ENCODE measurements around the gene EYS. TPM values are rescaled to one million over a fixed set of nuclear protein-coding genes. Genes with fewer than 3 reads are reported as not detected.

The EYS gene
- total and polyA plus RNA-seq, 2 of the 8 experiments (the other 6 are each of a cell fraction or from before 2014, with no cell fraction given): 0.05 to 0.13 TPM

GRCh38 chr6:64290867-64291266 lies 1416.2 kb downstream of the EYS start:
- WGBS, 2 experiments (ENCODE audit: extremely low coverage in 1 of 2, insufficient coverage in 1 of 2, insufficient read length in 1 of 2, insufficient replicate concordance in 2 of 2, low coverage in 1 of 2, low lambda C conversion rate in 2 of 2, missing lambda C conversion rate in 1 of 2): 84% methylated on average over 3 of the region's 3 CpGs; no CpG with 5 or more reads in 1 of the 2 experiments
- Histone ChIP-seq H2BK12ac (ENCODE audit: low read depth, low read length) (no peak overlapping the region), H3K23ac (ENCODE audit: insufficient read length) (no peak overlapping the region), H3K79me2 (ENCODE audit: control insufficient read depth in 1 of 2, insufficient read depth in 2 of 2, low read length in 2 of 2) (no peaks in the 10 kb centered on the region), H3K56ac (replicated peaks; ENCODE audit: insufficient read length, low read depth, low read length) (no peak overlapping the region), H4K5ac (ENCODE audit: insufficient read length, low read depth, low read length) (no peak overlapping the region), H3K79me1 (ENCODE audit: low read depth, low read length) (no peaks in the 10 kb centered on the region), H3K18ac (ENCODE audit: extremely low read depth, low read length) (no peak overlapping the region), H2BK5ac (ENCODE audit: low read depth, low read length) (no peak overlapping the region), H3K4me3 (ENCODE audit: extremely low read depth in 1 of 4, insufficient read depth in 2 of 4, low read depth in 3 of 4, low read length in 4 of 4) (no peak overlapping the region), H2AFZ (ENCODE audit: low read length) (no peak overlapping the region), H3K4me1 (replicated peaks in 1 of 4; ENCODE audit: control insufficient read depth in 3 of 4, insufficient read depth in 4 of 4, low read length in 3 of 4) (no peaks in the 10 kb centered on the region), H3K9me3 (ENCODE audit: insufficient read depth in 2 of 2, low read depth in 1 of 2, low read length in 1 of 2) (peaks cover 0 to 3% of the 10 kb centered on the region in 2 experiments; a peak in 1 of 4 replicates), H3K27ac (ENCODE audit: low read depth, low read length) (no peak overlapping the region), H3K36me3 (ENCODE audit: control insufficient read depth in 2 of 4, insufficient read depth in 4 of 4, low read length in 3 of 4) (no peaks in the 10 kb centered on the region), H4K20me1 (replicated peaks in 1 of 2; ENCODE audit: control insufficient read depth in 1 of 2, insufficient read depth in 2 of 2, low read length in 2 of 2) (no peaks in the 10 kb centered on the region), H3K9ac (replicated peaks in 1 of 4; ENCODE audit: extremely low read depth in 1 of 4, low read depth in 3 of 4, low read length in 3 of 4) (no peak overlapping the region), H2BK20ac (ENCODE audit: low read length) (no peak overlapping the region), H2BK120ac (replicated peaks; ENCODE audit: low read depth, low read length) (no peak overlapping the region), H2AK5ac (ENCODE audit: low read depth, low read length) (no peak overlapping the region), H3K23me2 (ENCODE audit: low read depth, low read length) (no peaks in the 10 kb centered on the region), H2BK15ac (ENCODE audit: low read length) (no peak overlapping the region), H3K4me2 (ENCODE audit: insufficient read depth in 1 of 2, low read depth in 2 of 2, low read length in 2 of 2) (no peak overlapping the region), H4K8ac (ENCODE audit: extremely low read depth, insufficient read depth, low read length) (no peak overlapping the region), H3K4ac (replicated peaks; ENCODE audit: insufficient read length, low read depth, low read length) (no peak overlapping the region), H3K14ac (ENCODE audit: insufficient read length) (no peak overlapping the region), H3K27me3 (replicated peaks in 1 of 4; ENCODE audit: control insufficient read depth in 3 of 4, extremely low read depth in 1 of 4, insufficient read depth in 3 of 4, low read length in 3 of 4) (no peaks in the 10 kb centered on the region), H4K91ac (replicated peaks; ENCODE audit: insufficient read length, low read length) (no peak overlapping the region)
- FAIRE-seq (no peak), DNase-seq (ENCODE audit: low read depth in 1 of 2, low spot score in 2 of 2) (no peak)
- TF ChIP-seq BACH1 (IDR thresholded peaks at IDR 0.05; ENCODE audit: low read length): no peak
- TF ChIP-seq YY1 (IDR thresholded peaks at IDR 0.05; ENCODE audit: low read depth, low read length): no peak
- TF ChIP-seq ATF2 (IDR thresholded peaks at IDR 0.05; ENCODE audit: low read length): no peak
- no peak for TF ChIP-seq BRCA1 (IDR thresholded peaks at IDR 0.05; ENCODE audit: low read depth, low read length)
- TF ChIP-seq SP2 (IDR thresholded peaks at IDR 0.05; ENCODE audit: low read length): no peak
- no peak for TF ChIP-seq GABPA (IDR thresholded peaks at IDR 0.05; ENCODE audit: borderline replicate concordance, insufficient read depth, low read length)
- no peak for TF ChIP-seq JUND (IDR thresholded peaks at IDR 0.05; ENCODE audit: low read length)
- TF ChIP-seq TAF7 (optimal IDR thresholded peaks at IDR 0.05; ENCODE audit: borderline replicate concordance, low read depth, low read length): no peak
- no peak for TF ChIP-seq POLR2A (IDR thresholded peaks at IDR 0.05; ENCODE audit: control extremely low read depth in 1 of 2, low read depth in 2 of 2, low read length in 2 of 2)
- TF ChIP-seq CBX8 (IDR thresholded peaks at IDR 0.05; ENCODE audit: borderline replicate concordance, low read depth, low read length): no peak
- TF ChIP-seq POU5F1 (IDR thresholded peaks at IDR 0.05; ENCODE audit: low read depth, low read length): no peak
- TF ChIP-seq MAX (IDR thresholded peaks at IDR 0.05): no peak
- ChIA-PET POLR2A (ENCODE audit: partially characterized antibody) (no interaction called here), CTCF (ENCODE audit: partially characterized antibody) (interaction anchor here (2.0 kb wide), 1 partner anchor 40 kb away, joined by 4 read pairs; no protein-coding TSS in a partner anchor)

Measured in H1 (cell line).